ENCODE data around the gene GASK1A.

DNA sequence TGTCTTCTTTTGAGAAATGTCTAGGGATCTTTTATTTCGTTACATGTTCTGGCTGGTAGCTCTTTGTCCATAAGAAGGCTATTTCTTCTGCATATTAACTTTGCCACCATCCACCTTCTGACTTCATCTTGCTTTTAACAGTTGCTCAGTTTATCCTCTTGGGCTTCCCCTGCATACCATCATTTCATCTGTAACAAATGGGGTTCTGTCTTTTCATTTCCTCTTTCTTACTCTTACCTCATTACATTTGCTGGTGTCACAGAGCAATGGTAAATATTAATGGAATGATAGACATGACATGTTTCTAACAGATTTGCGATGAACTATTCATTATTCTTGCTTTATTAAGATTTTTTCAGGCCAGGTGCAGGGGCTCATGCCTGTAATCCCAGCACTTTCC is 62.4 kb downstream of the GASK1A start:
- TF ChIP-seq, protein P1, sequence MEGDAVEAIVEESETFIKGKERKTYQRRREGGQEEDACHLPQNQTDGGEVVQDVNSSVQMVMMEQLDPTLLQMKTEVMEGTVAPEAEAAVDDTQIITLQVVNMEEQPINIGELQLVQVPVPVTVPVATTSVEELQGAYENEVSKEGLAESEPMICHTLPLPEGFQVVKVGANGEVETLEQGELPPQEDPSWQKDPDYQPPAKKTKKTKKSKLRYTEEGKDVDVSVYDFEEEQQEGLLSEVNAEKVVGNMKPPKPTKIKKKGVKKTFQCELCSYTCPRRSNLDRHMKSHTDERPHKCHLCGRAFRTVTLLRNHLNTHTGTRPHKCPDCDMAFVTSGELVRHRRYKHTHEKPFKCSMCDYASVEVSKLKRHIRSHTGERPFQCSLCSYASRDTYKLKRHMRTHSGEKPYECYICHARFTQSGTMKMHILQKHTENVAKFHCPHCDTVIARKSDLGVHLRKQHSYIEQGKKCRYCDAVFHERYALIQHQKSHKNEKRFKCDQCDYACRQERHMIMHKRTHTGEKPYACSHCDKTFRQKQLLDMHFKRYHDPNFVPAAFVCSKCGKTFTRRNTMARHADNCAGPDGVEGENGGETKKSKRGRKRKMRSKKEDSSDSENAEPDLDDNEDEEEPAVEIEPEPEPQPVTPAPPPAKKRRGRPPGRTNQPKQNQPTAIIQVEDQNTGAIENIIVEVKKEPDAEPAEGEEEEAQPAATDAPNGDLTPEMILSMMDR (IDR thresholded peaks at IDR 0.05; ENCODE audit: insufficient read depth, low read depth, low read length), result no peak
- TF ChIP-seq EZH2 (IDR thresholded peaks at IDR 0.05; ENCODE audit: insufficient read depth, low read length), result no peak

Measured in astrocyte (in vitro differentiated cells and primary cell).